Activated CD4-positive, alpha-beta T cell treated with anti-CD3 and anti-CD28 coated beads for 36 hours (primary cell): ENCODE data around the gene GDPD5. TPM values are rescaled to one million over a fixed set of nuclear protein-coding genes. Genes with fewer than 3 reads are reported as not detected.
A peak's percentile ranks its signal among the peaks of the same experiment; 100 is the strongest.

Experiments
- ATAC-seq: fragments of 200-7000 bp; cut with Tn5 transposase; one replicate; pipeline ENCODE4 v1.10.0; 2021; ENCODE audit warnings: mild to moderate bottlenecking, moderate library complexity
- CTCF ChIA-PET: fragments of 350-600 bp; sonication (Branson Sonifier 250); formaldehyde crosslinking; loops from one replicate; lab custom pipeline; 2021; ENCODE audit warnings: antibody characterized with exemption; lab: Charles Lee
- POLR2A ChIA-PET: fragments of 350-600 bp; sonication (Branson Sonifier 250); formaldehyde crosslinking; loops from one replicate; lab custom pipeline; 2021; ENCODE audit warnings: antibody characterized with exemption, inconsistent platforms; lab: Charles Lee
- DNase-seq: peaks from one replicate; pipeline ENCODE4 v3.0.0-alpha.2; 2020
- H3K27ac Mint-ChIP-seq: one replicate; pipeline ENCODE4 v1.8.0; 2021; ENCODE audit warnings: mixed read lengths
- H3K27me3 Mint-ChIP-seq: one replicate; pipeline ENCODE4 v1.8.0; 2021; ENCODE audit warnings: mixed read lengths
- H3K36me3 Mint-ChIP-seq: one replicate; pipeline ENCODE4 v1.8.0; 2021; ENCODE audit warnings: low read depth, mixed read lengths
- H3K4me1 Mint-ChIP-seq: one replicate; pipeline ENCODE4 v1.8.0; 2021; ENCODE audit warnings: mixed read lengths
- H3K4me3 Mint-ChIP-seq: one replicate; pipeline ENCODE4 v1.8.0; 2021; ENCODE audit warnings: mild to moderate bottlenecking, moderate library complexity, mixed read lengths
- H3K9me3 Mint-ChIP-seq: one replicate; pipeline ENCODE4 v1.8.0; 2021; ENCODE audit warnings: low read depth, mixed read lengths
- intact Hi-C, 2 experiments: fragments of 100-400 bp; cut with DNase I in 1 of 2; cut with micrococcal nuclease in 1 of 2; formaldehyde crosslinking; loops; one replicate each; pipeline versions ENCODE4 v1.14.2 to v1.15.1; 2022 to 2024; cut with DNase I, micrococcal nuclease
- total RNA-seq, 2 experiments: library from RNA; stranded (reverse); gene quantifications; one replicate each; pipeline ENCODE4 v1.2.3, GENCODE V29; 2021

The GDPD5 gene
- total RNA-seq, 2 experiments from 2014 or later = 16.8 to 22.0 TPM

- intact Hi-C loops = no loop called here
- H3K27ac Mint-ChIP-seq = no peak overlapping the region
- H3K4me3 Mint-ChIP-seq = no peak overlapping the region
- H3K9me3 Mint-ChIP-seq = no peaks in the 10 kb centered on the region
- CTCF ChIA-PET = interaction anchor here (1.2 kb wide), 1 partner anchor 64 kb away, joined by 3 read pairs; no protein-coding TSS in a partner anchor
- H3K4me1 Mint-ChIP-seq = no peaks in the 10 kb centered on the region
- ATAC-seq (no peak), DNase-seq (no peak)
- POLR2A ChIA-PET = interaction anchor here (0.6 kb wide), 1 partner anchor 188 kb away, joined by 3 read pairs; no protein-coding TSS in a partner anchor
- H3K27me3 Mint-ChIP-seq = no peaks in the 10 kb centered on the region
- H3K36me3 Mint-ChIP-seq = no peaks in the 10 kb centered on the region
Observed at GRCh38 chr11:75467311-75467710, 58.4 kb downstream of the GDPD5 start.

- Mint-ChIP-seq H3K27ac (no peak overlapping the region), H3K4me3 (no peak overlapping the region), H3K4me1 (no peaks in the 10 kb centered on the region), H3K27me3 (no peaks in the 10 kb centered on the region), H3K36me3 (no peaks in the 10 kb centered on the region), H3K9me3 (no peaks in the 10 kb centered on the region)
- DNase-seq (no peak), ATAC-seq (no peak)
- intact Hi-C loops = no loop called here
- ChIA-PET POLR2A (no interaction called here), CTCF (interaction anchor here (0.8 kb wide), 1 partner anchor 21 kb away, joined by 3 read pairs; no protein-coding TSS in a partner anchor)
Observed at GRCh38 chr11:75465701-75466531, 59.8 kb downstream of the GDPD5 start.

- POLR2A ChIA-PET = interaction anchor here (0.7 kb wide), 1 partner anchor 31 kb away, joined by 3 read pairs; no protein-coding TSS in a partner anchor
Observed at GRCh38 chr11:75463106-75463774, 62.5 kb downstream of the GDPD5 start.

GRCh38 chr11:75462117-75462653 is 63.6 kb downstream of the GDPD5 start:
- POLR2A ChIA-PET = no interaction called here
- H3K27me3 Mint-ChIP-seq = no peaks in the 10 kb centered on the region
- intact Hi-C loops = no loop called here

More at GRCh38 chr11:75463106-75463774, 62.5 kb downstream of the GDPD5 start:
- H3K36me3 Mint-ChIP-seq = no peaks in the 10 kb centered on the region
- H3K27me3 Mint-ChIP-seq = no peaks in the 10 kb centered on the region
- intact Hi-C loops = no loop called here
- H3K4me1 Mint-ChIP-seq = no peaks in the 10 kb centered on the region
- ATAC-seq (no peak), DNase-seq (no peak)
- H3K27ac Mint-ChIP-seq = no peak overlapping the region
- no peaks in the 10 kb centered on the region for H3K9me3 Mint-ChIP-seq
- H3K4me3 Mint-ChIP-seq = no peak overlapping the region
- CTCF ChIA-PET = interaction anchor here (0.6 to 0.7 kb wide), 2 partner anchors 56 to 62 kb away, joined by 3 to 4 read pairs; no protein-coding TSS in a partner anchor

GRCh38 chr11:75461151-75461550 is 64.6 kb downstream of the GDPD5 start:
- H3K27me3 Mint-ChIP-seq = no peaks in the 10 kb centered on the region

More at GRCh38 chr11:75462117-75462653, 63.6 kb downstream of the GDPD5 start:
- CTCF ChIA-PET = interaction anchor here (0.9 kb wide), 1 partner anchor 78 kb away, joined by 4 read pairs; no protein-coding TSS in a partner anchor
- Mint-ChIP-seq H3K4me3 (no peak overlapping the region), H3K27ac (no peak overlapping the region), H3K36me3 (no peaks in the 10 kb centered on the region), H3K9me3 (no peaks in the 10 kb centered on the region), H3K4me1 (no peaks in the 10 kb centered on the region)
- ATAC-seq (no peak), DNase-seq (no peak)

GRCh38 chr11:75456596-75457183 is 69.1 kb downstream of the GDPD5 start:
- Mint-ChIP-seq H3K27ac (no peak overlapping the region), H3K4me3 (no peak overlapping the region), H3K27me3 (no peaks in the 10 kb centered on the region), H3K4me1 (no peaks in the 10 kb centered on the region), H3K36me3 (no peaks in the 10 kb centered on the region), H3K9me3 (no peaks in the 10 kb centered on the region)
- DNase-seq (no peak), ATAC-seq (no peak)
- intact Hi-C loops = no loop called here
- CTCF ChIA-PET = interaction anchor here (0.6 to 0.7 kb wide), 3 partner anchors 40 to 139 kb away, joined by 3 read pairs; no protein-coding TSS in a partner anchor
- POLR2A ChIA-PET = no interaction called here

More at GRCh38 chr11:75461151-75461550, 64.6 kb downstream of the GDPD5 start:
- ATAC-seq = no peak
- Mint-ChIP-seq H3K4me1 (no peaks in the 10 kb centered on the region), H3K9me3 (no peaks in the 10 kb centered on the region), H3K27ac (no peak overlapping the region), H3K36me3 (no peaks in the 10 kb centered on the region), H3K4me3 (no peak overlapping the region)
- POLR2A ChIA-PET = no interaction called here
- CTCF ChIA-PET = interaction anchor here (1.7 kb wide), 1 partner anchor 10 kb away, joined by 7 read pairs; no protein-coding TSS in a partner anchor
- intact Hi-C loops = no loop called here
- DNase-seq = no peak

- H3K4me3 Mint-ChIP-seq = no peak overlapping the region
- ChIA-PET POLR2A (no interaction called here), CTCF (interaction anchor here (1.3 kb wide), 1 partner anchor 175 kb away, joined by 4 read pairs; no protein-coding TSS in a partner anchor)
- DNase-seq (no peak), ATAC-seq (no peak)
- H3K4me1 Mint-ChIP-seq = no peaks in the 10 kb centered on the region
- H3K9me3 Mint-ChIP-seq = no peaks in the 10 kb centered on the region
- intact Hi-C loops = no loop called here
- H3K27ac Mint-ChIP-seq = no peak overlapping the region
- no peaks in the 10 kb centered on the region for H3K27me3 Mint-ChIP-seq
- H3K36me3 Mint-ChIP-seq = no peaks in the 10 kb centered on the region
Observed at GRCh38 chr11:75454987-75455386, 70.8 kb downstream of the GDPD5 start.

- Mint-ChIP-seq H3K27ac (no peak overlapping the region), H3K4me3 (no peak overlapping the region), H3K27me3 (no peaks in the 10 kb centered on the region), H3K36me3 (no peaks in the 10 kb centered on the region), H3K9me3 (no peaks in the 10 kb centered on the region), H3K4me1 (no peaks in the 10 kb centered on the region)
- CTCF ChIA-PET = interaction anchor here (0.7 to 2.5 kb wide), 5 partner anchors 9 to 174 kb away, joined by 3 to 5 read pairs (median 4); partner anchors contain the start of gene KLHL35
- ATAC-seq = no peak
- DNase-seq = no peak
- POLR2A ChIA-PET = no interaction called here
- intact Hi-C loops = no loop called here
Observed at GRCh38 chr11:75453916-75454655, 71.7 kb downstream of the GDPD5 start.

- H3K27ac Mint-ChIP-seq = no peak overlapping the region
- H3K36me3 Mint-ChIP-seq = no peaks in the 10 kb centered on the region
- H3K4me1 Mint-ChIP-seq = no peaks in the 10 kb centered on the region
- no peak overlapping the region for H3K4me3 Mint-ChIP-seq
- ChIA-PET CTCF (interaction anchor here (0.6 to 2.4 kb wide), 13 partner anchors 9 to 176 kb away, joined by 3 to 9 read pairs (median 5); no protein-coding TSS in a partner anchor), POLR2A (no interaction called here)
- intact Hi-C loops = loop anchor here in 1 of 2 experiments (1.0 kb wide), 1 partner anchor 63 kb away; no protein-coding TSS in a partner anchor
- DNase-seq (peak; percentile 71), ATAC-seq (peak; percentile 65)
- H3K27me3 Mint-ChIP-seq = no peaks in the 10 kb centered on the region
- no peaks in the 10 kb centered on the region for H3K9me3 Mint-ChIP-seq
Observed at GRCh38 chr11:75450826-75451821, 74.6 kb downstream of the GDPD5 start.
